HG03460 (cell line): ENCODE data around the gene ULK1.
"Not testable (repeated sequence)": the region's sequence is repeated elsewhere in the genome, so short reads cannot be mapped to it uniquely, and the experiment has no call there.

Experiments used
- ATAC-seq: cut with Tn5 transposase; IDR thresholded peaks from one replicate; pipeline ENCODE4 v1.9.1; 2021; ENCODE audit not compliant: unreplicated experiment

ULK1 gene

GRCh38 chr12:131961328-131961727, 66.9 kb downstream of the ULK1 start:
- not testable (repeated sequence) for ATAC-seq

GRCh38 chr12:131962069-131962468, 67.6 kb downstream of the ULK1 start:
- no peak for ATAC-seq

GRCh38 chr12:131963381-131963780, 69.0 kb downstream of the ULK1 start:
- ATAC-seq = no peak

GRCh38 chr12:131965073-131965472, 70.7 kb downstream of the ULK1 start:
- no peak for ATAC-seq

- ATAC-seq = no peak
Observed at GRCh38 chr12:131971226-131971625, 76.8 kb downstream of the ULK1 start.
